GM13977 (cell line): ENCODE measurements around the gene TMEFF2.

ENCODE experiments used
- DNase-seq: peaks from one replicate; pipeline ENCODE4 v3.0.0; 2012; ENCODE audit warnings: low spot score
- in situ Hi-C: fragments of 300-500 bp; cut with MboI; formaldehyde crosslinking; loops from one replicate; pipeline ENCODE4 v1.12.0; 2022; ENCODE audit warnings: low sequenced_read_pairs, low pct_unique_long_range_greater_than_20kb, mixed read lengths, inconsistent platforms; ENCODE audit not compliant: unreplicated experiment
- TF ChIP-seq, protein P1 (sequence below): IDR thresholded peaks from 2 replicates; pipeline ENCODE4 v1.5.1; 2012; ENCODE audit warnings: mild to moderate bottlenecking, control low read depth; ENCODE audit not compliant: insufficient read depth; ENCODE audit errors: extremely low read depth, missing control alignments

TMEFF2 gene

DNA sequence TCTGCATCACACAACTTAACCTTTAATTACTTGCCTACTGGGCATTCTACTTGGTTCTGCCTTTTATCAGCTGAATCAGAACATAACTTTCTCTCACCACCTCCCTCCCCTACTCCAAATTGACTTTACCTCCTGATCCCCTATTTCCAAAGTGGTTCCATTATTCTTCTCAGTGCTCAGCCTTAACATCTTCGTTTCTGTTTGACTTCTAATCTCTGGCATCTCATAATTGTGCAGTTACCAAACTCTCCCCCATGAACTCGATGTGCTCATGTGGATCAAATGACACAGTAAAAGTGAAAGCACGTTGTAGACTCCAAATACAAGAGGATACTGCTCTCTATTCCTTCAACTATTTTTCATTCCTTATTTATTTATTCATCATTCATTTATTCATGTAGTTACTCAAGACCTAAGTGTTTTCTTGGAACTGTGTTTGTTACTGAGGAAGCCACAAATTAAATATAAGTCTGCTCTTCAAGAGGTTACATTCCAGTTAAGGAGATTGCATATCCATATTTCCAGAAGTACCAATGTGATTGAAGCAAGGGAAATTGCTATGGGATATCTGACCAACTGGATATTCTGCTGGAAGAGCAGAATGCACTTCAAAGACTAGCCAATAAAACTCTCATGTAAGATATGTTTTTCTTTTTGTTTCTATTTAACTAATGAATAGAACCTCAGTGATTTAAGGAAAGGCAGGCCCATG, 158.8 kb downstream of the TMEFF2 start:
- DNase-seq = no peak
- in situ Hi-C loops = no loop called here
- TF ChIP-seq, protein P1, sequence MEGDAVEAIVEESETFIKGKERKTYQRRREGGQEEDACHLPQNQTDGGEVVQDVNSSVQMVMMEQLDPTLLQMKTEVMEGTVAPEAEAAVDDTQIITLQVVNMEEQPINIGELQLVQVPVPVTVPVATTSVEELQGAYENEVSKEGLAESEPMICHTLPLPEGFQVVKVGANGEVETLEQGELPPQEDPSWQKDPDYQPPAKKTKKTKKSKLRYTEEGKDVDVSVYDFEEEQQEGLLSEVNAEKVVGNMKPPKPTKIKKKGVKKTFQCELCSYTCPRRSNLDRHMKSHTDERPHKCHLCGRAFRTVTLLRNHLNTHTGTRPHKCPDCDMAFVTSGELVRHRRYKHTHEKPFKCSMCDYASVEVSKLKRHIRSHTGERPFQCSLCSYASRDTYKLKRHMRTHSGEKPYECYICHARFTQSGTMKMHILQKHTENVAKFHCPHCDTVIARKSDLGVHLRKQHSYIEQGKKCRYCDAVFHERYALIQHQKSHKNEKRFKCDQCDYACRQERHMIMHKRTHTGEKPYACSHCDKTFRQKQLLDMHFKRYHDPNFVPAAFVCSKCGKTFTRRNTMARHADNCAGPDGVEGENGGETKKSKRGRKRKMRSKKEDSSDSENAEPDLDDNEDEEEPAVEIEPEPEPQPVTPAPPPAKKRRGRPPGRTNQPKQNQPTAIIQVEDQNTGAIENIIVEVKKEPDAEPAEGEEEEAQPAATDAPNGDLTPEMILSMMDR = no peak

DNA sequence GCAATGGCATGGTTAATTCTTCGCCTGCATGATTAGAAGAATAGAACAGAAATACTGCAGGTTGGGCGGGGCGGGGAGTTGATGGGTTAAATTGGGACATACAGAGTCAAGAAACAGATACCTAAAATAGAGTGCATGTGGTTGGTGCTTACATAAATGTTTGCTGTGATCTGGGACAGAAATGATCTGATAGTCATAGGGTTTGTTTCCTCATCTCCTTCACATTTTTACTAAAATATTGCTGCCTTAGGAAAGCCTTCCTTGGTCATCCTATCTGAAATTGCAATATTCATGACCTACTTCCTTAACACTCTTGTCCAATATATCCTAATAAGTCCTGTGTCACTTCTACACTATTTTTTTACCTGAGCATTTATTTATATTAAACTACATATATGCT, 163.9 kb downstream of the TMEFF2 start:
- DNase-seq = no peak
- TF ChIP-seq, protein P1 = no peak
- in situ Hi-C loops = no loop called here

DNA sequence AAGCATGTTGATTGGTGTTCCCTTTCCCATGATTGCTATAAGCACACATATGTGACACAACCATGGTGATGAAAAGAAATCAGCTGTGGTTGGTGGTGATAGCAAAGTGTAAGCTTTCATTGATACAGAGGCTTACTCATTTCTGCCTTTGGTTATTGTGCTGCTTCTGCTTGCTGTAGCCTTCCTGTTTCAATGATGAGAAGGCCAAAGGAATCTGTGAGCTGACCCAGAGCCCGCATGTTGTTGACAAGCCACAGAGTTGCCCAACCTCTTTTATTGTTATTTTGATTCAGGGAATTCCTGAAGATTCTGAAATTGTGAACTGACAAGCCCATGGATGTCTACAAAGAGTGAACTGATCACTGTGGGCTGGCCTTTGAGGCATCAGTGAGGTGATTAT, 164.4 kb downstream of the TMEFF2 start:
- DNase-seq = no peak
- in situ Hi-C loops = no loop called here
- TF ChIP-seq, protein P1 = no peak

DNA sequence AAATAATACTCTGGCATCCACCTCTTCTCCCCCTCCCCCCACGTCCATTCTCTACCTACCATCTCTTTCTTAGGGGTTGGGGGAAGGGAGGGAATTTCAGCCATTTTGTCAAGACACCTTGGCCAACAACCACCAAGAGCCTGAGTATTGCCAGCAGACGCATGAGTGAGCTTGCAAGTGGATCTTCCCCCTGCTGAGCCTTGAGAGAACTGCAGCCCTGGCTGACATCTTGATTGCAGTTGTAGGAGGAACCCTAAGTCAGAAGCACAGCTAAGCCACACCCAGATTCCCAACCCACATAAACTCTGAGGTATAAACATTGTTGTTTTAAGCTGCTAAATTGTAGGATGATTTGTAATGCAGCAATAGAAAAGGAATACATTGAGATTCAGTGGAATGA, 165.6 kb downstream of the TMEFF2 start:
- DNase-seq = no peak

GRCh38 chr2:192026825-192027120, 168.0 kb downstream of the TMEFF2 start:
- in situ Hi-C loops = no loop called here
- TF ChIP-seq, protein P1 = no peak

More for the DNA sequence above, 165.6 kb downstream of the TMEFF2 start:
- in situ Hi-C loops = no loop called here
- TF ChIP-seq, protein P1 = peak; percentile 28

DNA sequence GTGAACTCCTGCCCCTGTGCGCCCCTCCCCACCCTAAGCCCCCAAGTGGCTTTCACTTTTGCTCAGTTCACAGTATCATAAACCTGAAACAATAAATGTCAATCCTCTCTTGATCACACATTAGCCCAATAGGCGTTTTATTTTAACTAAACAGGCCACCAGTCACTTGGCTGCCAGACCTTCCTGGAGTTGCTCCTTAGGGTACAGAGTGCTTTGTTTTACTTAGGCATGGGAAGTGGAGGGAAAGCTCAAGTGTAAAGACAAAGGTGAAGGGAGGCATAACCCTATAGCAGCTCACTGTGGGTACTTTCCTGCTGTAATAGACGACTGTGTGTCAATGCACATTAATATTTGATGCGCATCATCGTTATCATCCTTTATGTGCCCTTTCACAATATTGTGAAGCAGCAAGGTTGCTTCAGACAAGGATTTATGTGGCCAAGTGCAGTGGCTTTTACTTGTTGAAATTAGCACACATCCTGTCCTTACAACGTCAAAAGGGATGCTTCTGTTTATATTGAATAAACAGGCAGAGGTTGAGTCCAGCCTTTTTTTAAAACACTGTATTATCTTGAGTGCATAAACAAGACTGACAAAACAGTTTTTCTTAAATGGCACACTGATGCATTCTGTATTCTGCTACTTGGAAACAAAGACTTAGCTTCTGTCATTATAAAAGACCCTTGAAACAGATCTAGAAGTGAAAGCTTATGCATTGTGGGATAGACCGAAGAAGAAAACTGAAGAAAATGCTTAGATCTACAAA, 168.5 kb downstream of the TMEFF2 start:
- DNase-seq = no peak
- in situ Hi-C loops = no loop called here
- TF ChIP-seq, protein P1 = no peak

More at GRCh38 chr2:192026825-192027120, 168.0 kb downstream of the TMEFF2 start:
- no peak for DNase-seq
